Measurements from ENCODE around the gene CCL20. TPM values are rescaled to one million over a fixed set of nuclear protein-coding genes. Genes with fewer than 3 reads are reported as not detected.
"Not testable (repeated sequence)": the region's sequence is repeated elsewhere in the genome, so short reads cannot be mapped to it uniquely, and the experiment has no call there.

Gene CCL20
- total RNA-seq, 4 donors from 2014 or later, result 4.0 to 14.0 (median 5.1) TPM; not detected in 1

GRCh38 chr2:227827143-227827542, 13.5 kb downstream of the CCL20 start:
- no peak overlapping the region for H3K4me3 ChIP-seq
- no peaks in the 10 kb centered on the region for H3K27me3 ChIP-seq
- H3K36me3 ChIP-seq, result no peaks in the 10 kb centered on the region
- H3K9me3 ChIP-seq, result no peaks in the 10 kb centered on the region
- no peak overlapping the region for H3K27ac ChIP-seq
- no peak for DNase-seq
- peaks cover 0 to 8% (median 0%) of the 10 kb centered on the region in 4 donors for H3K4me1 ChIP-seq
- TF ChIP-seq CTCF (IDR thresholded peaks at IDR 0.05), result no peak
- TF ChIP-seq POLR2A (IDR thresholded peaks at IDR 0.05), result no peak

- DNase-seq, result peak in 1 of 3 donors; percentile 59
- no peaks in the 10 kb centered on the region for H3K9me3 ChIP-seq
- no peak overlapping the region for H3K4me3 ChIP-seq
- no peak for TF ChIP-seq CTCF (IDR thresholded peaks at IDR 0.05)
- peaks cover 0 to 8% (median 0%) of the 10 kb centered on the region in 4 donors for H3K4me1 ChIP-seq
- no peaks in the 10 kb centered on the region for H3K36me3 ChIP-seq
- no peaks in the 10 kb centered on the region for H3K27me3 ChIP-seq
- no peak overlapping the region for H3K27ac ChIP-seq
Observed at GRCh38 chr2:227828477-227828912, 14.9 kb downstream of the CCL20 start.

GRCh38 chr2:227829337-227829736, 15.7 kb downstream of the CCL20 start:
- no peaks in the 10 kb centered on the region for H3K36me3 ChIP-seq
- no peak for DNase-seq
- TF ChIP-seq POLR2A (IDR thresholded peaks at IDR 0.05) (no peak), CTCF (IDR thresholded peaks at IDR 0.05) (no peak)
- H3K4me3 ChIP-seq, result no peak overlapping the region
- H3K4me1 ChIP-seq, result peaks cover 0 to 8% (median 0%) of the 10 kb centered on the region in 4 donors
- H3K27ac ChIP-seq, result no peak overlapping the region
- H3K9me3 ChIP-seq, result no peaks in the 10 kb centered on the region
- no peaks in the 10 kb centered on the region for H3K27me3 ChIP-seq

- TF ChIP-seq POLR2A (IDR thresholded peaks at IDR 0.05), result no peak
- no peak for TF ChIP-seq CTCF (IDR thresholded peaks at IDR 0.05)
- H3K9me3 ChIP-seq, result no peaks in the 10 kb centered on the region
- DNase-seq, result no peak
- no peaks in the 10 kb centered on the region for H3K4me1 ChIP-seq
- no peaks in the 10 kb centered on the region for H3K27me3 ChIP-seq
- H3K27ac ChIP-seq, result no peak overlapping the region
- H3K36me3 ChIP-seq, result no peaks in the 10 kb centered on the region
- H3K4me3 ChIP-seq, result no peak overlapping the region
Observed at GRCh38 chr2:227834423-227834822, 20.8 kb downstream of the CCL20 start.

- TF ChIP-seq CTCF (IDR thresholded peaks at IDR 0.05) (no peak), POLR2A (IDR thresholded peaks at IDR 0.05) (no peak)
- no peak overlapping the region for H3K4me3 ChIP-seq
- DNase-seq, result no peak
Observed at GRCh38 chr2:227834916-227835650, 21.4 kb downstream of the CCL20 start.

GRCh38 chr2:227839339-227840129, 25.9 kb downstream of the CCL20 start:
- not testable (repeated sequence) for H3K9me3 ChIP-seq, H3K27ac ChIP-seq, H3K4me1 ChIP-seq, H3K36me3 ChIP-seq, H3K27me3 ChIP-seq, H3K4me3 ChIP-seq
- DNase-seq, result peak in 2 of 3 donors; percentile 56 to 68

More at GRCh38 chr2:227834916-227835650, 21.4 kb downstream of the CCL20 start:
- no peaks in the 10 kb centered on the region for H3K36me3 ChIP-seq
- no peaks in the 10 kb centered on the region for H3K27me3 ChIP-seq
- H3K4me1 ChIP-seq, result no peaks in the 10 kb centered on the region
- no peaks in the 10 kb centered on the region for H3K9me3 ChIP-seq
- no peak overlapping the region for H3K27ac ChIP-seq

Data from Peyer's patch (tissue), 4 donors.